IPS-NIHi7 (cell line): ENCODE data around the gene ABHD5.
A peak's percentile ranks its signal among the peaks of the same experiment; 100 is the strongest.

Experiments used
- DNase-seq: peaks from one replicate; pipeline ENCODE4 v3.0.0; 2012; ENCODE audit warnings: mixed read lengths; ENCODE audit errors: extremely low spot score

The ABHD5 gene

GRCh38 chr3:43718296-43718695, 27.6 kb downstream of the ABHD5 start:
- DNase-seq = no peak

GRCh38 chr3:43723121-43723734, 32.5 kb downstream of the ABHD5 start:
- no peak for DNase-seq

- no peak for DNase-seq
Measured at GRCh38 chr3:43726521-43726920, 35.8 kb downstream of the ABHD5 start.

- DNase-seq = no peak
Measured at GRCh38 chr3:43727930-43728329, 37.2 kb downstream of the ABHD5 start.

GRCh38 chr3:43728476-43728875, 37.7 kb downstream of the ABHD5 start:
- no peak for DNase-seq

GRCh38 chr3:43728947-43729346, 38.2 kb downstream of the ABHD5 start:
- no peak for DNase-seq

GRCh38 chr3:43729707-43730414, 39.1 kb downstream of the ABHD5 start:
- DNase-seq = no peak

GRCh38 chr3:43732747-43733425, 42.1 kb downstream of the ABHD5 start:
- DNase-seq = no peak

GRCh38 chr3:43733459-43734384, 43.0 kb downstream of the ABHD5 start:
- DNase-seq = peak; percentile 52

GRCh38 chr3:43734685-43735084, 43.9 kb downstream of the ABHD5 start:
- no peak for DNase-seq

GRCh38 chr3:43735618-43736017, 44.9 kb downstream of the ABHD5 start:
- DNase-seq = no peak

GRCh38 chr3:43736558-43737440, 46.1 kb downstream of the ABHD5 start:
- no peak for DNase-seq

- DNase-seq = no peak
Measured at GRCh38 chr3:43738305-43738704, 47.6 kb downstream of the ABHD5 start.

- DNase-seq = no peak
Measured at GRCh38 chr3:43742920-43743319, 52.2 kb downstream of the ABHD5 start.

- DNase-seq = no peak
Measured at GRCh38 chr3:43747641-43748040, 56.9 kb downstream of the ABHD5 start.

GRCh38 chr3:43748179-43748578, 57.4 kb downstream of the ABHD5 start:
- no peak for DNase-seq

- peak; percentile 7 for DNase-seq
Measured at GRCh38 chr3:43748645-43749044, 57.9 kb downstream of the ABHD5 start.

- no peak for DNase-seq
Measured at GRCh38 chr3:43752905-43753304, 62.2 kb downstream of the ABHD5 start.

GRCh38 chr3:43753741-43754715, 63.3 kb downstream of the ABHD5 start:
- DNase-seq = no peak
